Stimulated activated naive B cell treated with anti-CD40 and anti-IgM and Interleukin-4, amounts not matched to agents 10 μg/mL and 1 μg/mL and 100 μg/mL, for 72 hours (primary cell): Measurements from ENCODE around the gene RASSF9.

Source experiments
- ATAC-seq, 2 donors: fragments of 150-1000 bp; cut with Tn5 transposase; replicated peaks; 2 replicates each; pipeline ENCODE4 v1.10.0; 2021; ENCODE audit warnings: moderate library complexity in 1 of 2
- DNase-seq: peaks from one replicate; pipeline ENCODE4 v3.0.0; 2021
- H3K27ac Mint-ChIP-seq: one replicate; pipeline ENCODE4 v1.8.0; 2022; ENCODE audit warnings: mild to moderate bottlenecking, mixed read lengths
- H3K27me3 Mint-ChIP-seq, 2 donors: one replicate each; pipeline ENCODE4 v1.8.0; 2022; ENCODE audit warnings: mixed read lengths in 2 of 2
- H3K36me3 Mint-ChIP-seq, 2 donors: one replicate each; pipeline ENCODE4 v1.8.0; 2022; ENCODE audit warnings: mixed read lengths in 2 of 2, mild to moderate bottlenecking in 1 of 2
- H3K4me1 Mint-ChIP-seq, 2 donors: one replicate each; pipeline ENCODE4 v1.8.0; 2022; ENCODE audit warnings: mixed read lengths in 2 of 2, mild to moderate bottlenecking in 1 of 2
- H3K4me3 Mint-ChIP-seq, 2 donors: one replicate each; pipeline ENCODE4 v1.8.0; 2022; ENCODE audit warnings: mild to moderate bottlenecking in 2 of 2, mixed read lengths in 2 of 2, moderate library complexity in 1 of 2
- H3K9me3 Mint-ChIP-seq, 2 donors: one replicate each; pipeline ENCODE4 v1.8.0; 2022; ENCODE audit warnings: mixed read lengths in 2 of 2, mild to moderate bottlenecking in 1 of 2

RASSF9 gene

DNA sequence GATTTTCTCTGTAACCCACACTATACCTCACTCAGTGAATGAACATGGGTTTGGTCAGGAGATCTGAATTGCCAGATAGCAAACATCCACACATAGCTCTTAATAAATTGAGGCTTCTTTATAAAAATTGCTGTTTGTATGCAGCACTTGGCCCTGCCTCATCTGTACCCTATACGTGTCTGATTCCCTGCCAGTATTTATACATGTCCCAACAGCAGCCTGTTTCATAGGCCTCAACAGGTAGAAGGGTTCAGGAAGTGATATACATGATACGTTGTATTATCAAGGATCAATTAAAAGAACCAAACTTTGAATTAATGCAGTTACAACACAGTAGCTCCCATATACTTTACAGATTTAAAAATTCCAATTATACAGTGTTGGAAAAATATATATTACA lies 32.3 kb downstream of the RASSF9 start:
- Mint-ChIP-seq H3K27ac (no peak overlapping the region), H3K4me1 (no peaks in the 10 kb centered on the region), H3K36me3 (no peaks in the 10 kb centered on the region), H3K9me3 (no peaks in the 10 kb centered on the region), H3K27me3 (no peaks in the 10 kb centered on the region), H3K4me3 (no peak overlapping the region)
- ATAC-seq (no peak), DNase-seq (no peak)

DNA sequence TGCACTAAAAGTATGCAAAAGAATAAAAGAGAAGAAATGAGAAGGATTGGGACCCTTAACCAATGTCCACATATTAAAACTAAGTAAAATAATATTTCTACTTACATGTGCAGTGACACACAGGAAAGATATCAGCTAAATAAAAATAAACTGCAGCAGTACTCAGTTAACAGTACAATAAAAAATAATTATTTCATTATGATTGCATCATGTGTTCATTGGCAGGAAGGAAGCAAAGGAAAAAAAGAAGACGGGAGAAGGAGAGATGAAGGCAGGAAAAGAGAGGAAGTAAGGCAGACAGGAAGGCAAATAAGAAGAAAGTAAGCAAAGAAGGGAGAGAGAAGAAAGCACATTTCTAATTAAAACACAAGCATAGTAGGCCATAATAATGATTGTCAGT lies 33.0 kb downstream of the RASSF9 start:
- Mint-ChIP-seq H3K27ac (no peak overlapping the region), H3K9me3 (no peaks in the 10 kb centered on the region)
- ATAC-seq: no peak

DNA sequence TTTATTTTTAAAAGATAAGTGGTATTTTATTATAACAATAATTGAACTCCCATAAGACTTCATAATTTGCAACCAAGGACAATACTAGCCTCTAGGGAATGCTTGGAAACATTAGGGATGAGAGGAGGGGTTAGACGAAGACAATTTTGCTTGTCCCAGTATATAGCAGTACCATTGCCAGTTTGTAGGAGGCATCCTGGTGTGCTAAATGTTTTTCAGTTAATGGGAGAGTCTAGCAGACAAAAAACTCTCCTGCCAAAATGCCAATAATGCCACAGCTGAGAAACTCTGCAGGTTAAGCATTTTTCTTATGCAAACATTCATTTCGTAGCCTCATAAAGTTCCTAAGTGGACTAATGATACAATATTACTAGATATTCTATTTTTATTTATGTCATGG lies 38.1 kb downstream of the RASSF9 start:
- no peak for ATAC-seq
- Mint-ChIP-seq H3K4me3 (no peak overlapping the region), H3K27me3 (no peaks in the 10 kb centered on the region), H3K9me3 (no peaks in the 10 kb centered on the region), H3K27ac (no peak overlapping the region), H3K36me3 (no peaks in the 10 kb centered on the region), H3K4me1 (no peaks in the 10 kb centered on the region)
- DNase-seq: no peak

More for the DNA sequence above, 33.0 kb downstream of the RASSF9 start:
- DNase-seq: no peak
- no peaks in the 10 kb centered on the region for H3K4me1 Mint-ChIP-seq
- H3K4me3 Mint-ChIP-seq: no peak overlapping the region
- H3K36me3 Mint-ChIP-seq: no peaks in the 10 kb centered on the region
- H3K27me3 Mint-ChIP-seq: no peaks in the 10 kb centered on the region

DNA sequence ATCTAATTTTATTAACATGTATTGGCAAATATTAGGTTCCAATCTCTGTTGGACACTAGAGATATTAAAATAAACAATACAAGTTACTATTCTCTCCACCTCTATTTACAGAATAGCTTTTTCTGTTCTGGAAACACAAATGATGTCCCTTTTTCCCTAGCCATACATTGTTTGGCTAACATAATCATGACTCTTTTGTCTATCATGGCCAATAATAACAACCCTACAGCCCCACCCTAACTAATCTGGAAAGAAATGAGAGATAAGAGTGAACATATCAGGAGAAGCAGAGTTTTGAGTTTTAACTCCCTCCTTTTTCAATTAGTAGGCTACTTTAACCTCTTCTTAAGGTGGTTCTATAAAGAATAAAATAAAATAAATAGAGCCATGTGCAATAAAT lies 40.2 kb downstream of the RASSF9 start:
- DNase-seq (no peak), ATAC-seq (no peak)
- Mint-ChIP-seq H3K27me3 (no peaks in the 10 kb centered on the region), H3K36me3 (no peaks in the 10 kb centered on the region), H3K4me3 (no peak overlapping the region), H3K9me3 (no peaks in the 10 kb centered on the region), H3K4me1 (no peaks in the 10 kb centered on the region), H3K27ac (no peak overlapping the region)

DNA sequence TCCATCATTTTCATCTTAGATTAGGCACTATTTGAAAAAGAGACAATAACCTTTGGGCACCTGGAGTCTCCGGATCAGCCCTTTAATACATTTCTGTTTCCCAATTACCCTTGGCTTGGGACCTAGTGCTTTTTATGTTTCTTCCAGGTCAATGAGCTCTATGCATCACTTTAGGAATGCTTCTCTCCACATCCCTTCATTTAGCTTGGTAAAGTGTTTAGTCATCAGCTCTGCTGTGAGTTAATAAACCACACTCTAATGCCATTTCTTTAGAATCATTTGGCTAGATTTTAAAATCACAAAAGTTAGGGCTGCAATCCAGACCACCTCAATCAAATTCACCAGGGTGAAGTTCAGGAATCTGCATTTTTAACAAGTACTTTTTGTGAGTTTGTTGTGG lies 41.7 kb downstream of the RASSF9 start:
- no peaks in the 10 kb centered on the region for H3K4me1 Mint-ChIP-seq
- H3K36me3 Mint-ChIP-seq: no peaks in the 10 kb centered on the region
- DNase-seq (no peak), ATAC-seq (no peak)
- H3K9me3 Mint-ChIP-seq: no peaks in the 10 kb centered on the region
- no peak overlapping the region for H3K4me3 Mint-ChIP-seq
- no peak overlapping the region for H3K27ac Mint-ChIP-seq
- no peaks in the 10 kb centered on the region for H3K27me3 Mint-ChIP-seq

DNA sequence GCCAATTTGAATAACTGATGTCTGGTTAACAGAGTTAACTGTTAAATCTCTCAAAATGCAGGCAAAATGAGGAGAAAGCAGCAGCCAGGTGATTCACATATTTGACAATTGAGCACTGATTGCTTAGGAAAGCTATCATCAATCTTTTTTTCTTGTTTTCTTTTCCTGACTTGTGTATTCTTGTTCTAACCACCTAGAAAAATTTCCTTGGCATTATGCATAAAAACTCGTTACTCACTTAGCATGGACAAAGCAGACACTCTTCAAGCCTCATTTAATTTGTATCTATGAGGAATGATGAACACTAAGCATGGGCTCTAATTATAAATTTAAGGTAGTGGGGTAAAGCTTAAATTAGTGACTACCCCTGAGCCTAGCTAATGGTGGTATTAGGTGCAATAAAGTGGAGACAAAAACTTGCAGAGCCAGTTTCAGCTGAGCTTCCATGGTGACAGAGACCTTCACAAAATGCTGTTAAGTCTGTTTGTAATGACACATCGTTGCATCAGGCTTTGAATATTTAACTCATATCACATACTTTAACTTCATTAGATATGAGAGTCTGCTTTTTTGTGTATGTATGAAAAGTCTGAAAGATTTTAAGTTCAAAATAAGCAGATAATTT lies 52.0 kb downstream of the RASSF9 start:
- no peaks in the 10 kb centered on the region for H3K27me3 Mint-ChIP-seq
- no peak for ATAC-seq
- no peak overlapping the region for H3K27ac Mint-ChIP-seq
- no peaks in the 10 kb centered on the region for H3K4me1 Mint-ChIP-seq
- H3K4me3 Mint-ChIP-seq: no peak overlapping the region
- no peak for DNase-seq
- H3K36me3 Mint-ChIP-seq: no peaks in the 10 kb centered on the region
- peaks cover 0 to 3% of the 10 kb centered on the region in 2 donors for H3K9me3 Mint-ChIP-seq

DNA sequence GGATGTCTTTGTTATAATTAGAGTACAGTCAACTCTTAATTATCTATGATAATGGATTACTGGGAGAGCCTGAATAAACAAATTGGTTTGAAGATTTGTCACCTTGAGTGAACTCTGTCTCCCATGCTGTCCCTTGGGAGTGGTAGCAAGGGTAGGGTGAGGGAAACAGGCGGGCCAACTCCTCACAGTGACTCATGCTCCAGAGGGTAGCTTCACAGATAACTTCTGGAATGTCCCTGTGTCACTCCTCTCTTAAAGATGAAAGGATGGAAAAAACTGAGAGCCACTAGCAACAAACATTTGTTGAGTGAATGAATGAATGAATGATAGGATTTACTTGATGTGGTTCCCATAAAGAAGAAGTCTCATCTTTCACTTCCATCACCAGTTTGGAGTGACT lies 53.5 kb downstream of the RASSF9 start:
- no peaks in the 10 kb centered on the region for H3K36me3 Mint-ChIP-seq
- no peaks in the 10 kb centered on the region for H3K27me3 Mint-ChIP-seq
- DNase-seq (no peak), ATAC-seq (no peak)
- no peaks in the 10 kb centered on the region for H3K4me1 Mint-ChIP-seq
- H3K9me3 Mint-ChIP-seq: peaks cover 0 to 1% of the 10 kb centered on the region in 2 donors
- H3K4me3 Mint-ChIP-seq: no peak overlapping the region
- no peak overlapping the region for H3K27ac Mint-ChIP-seq

DNA sequence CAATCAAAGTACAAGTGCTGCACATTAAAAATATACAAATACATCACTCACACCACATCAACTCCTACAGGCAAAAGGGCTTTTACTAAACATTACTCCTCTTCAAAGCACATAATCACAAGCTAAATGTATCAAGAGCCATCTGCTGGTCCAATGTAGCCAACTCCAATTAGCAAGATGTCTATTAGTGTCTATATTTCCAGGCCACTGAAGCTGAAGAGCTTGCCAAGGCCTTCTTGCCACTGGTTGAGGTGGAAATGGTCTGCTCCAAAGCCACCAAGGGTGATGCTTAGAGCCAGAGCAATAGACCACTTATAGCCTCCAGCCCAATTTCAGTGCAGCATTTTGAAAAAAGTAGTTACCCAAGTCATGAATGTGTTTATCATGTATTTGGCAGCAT lies 54.4 kb downstream of the RASSF9 start:
- Mint-ChIP-seq H3K27me3 (no peaks in the 10 kb centered on the region), H3K36me3 (no peaks in the 10 kb centered on the region)

DNA sequence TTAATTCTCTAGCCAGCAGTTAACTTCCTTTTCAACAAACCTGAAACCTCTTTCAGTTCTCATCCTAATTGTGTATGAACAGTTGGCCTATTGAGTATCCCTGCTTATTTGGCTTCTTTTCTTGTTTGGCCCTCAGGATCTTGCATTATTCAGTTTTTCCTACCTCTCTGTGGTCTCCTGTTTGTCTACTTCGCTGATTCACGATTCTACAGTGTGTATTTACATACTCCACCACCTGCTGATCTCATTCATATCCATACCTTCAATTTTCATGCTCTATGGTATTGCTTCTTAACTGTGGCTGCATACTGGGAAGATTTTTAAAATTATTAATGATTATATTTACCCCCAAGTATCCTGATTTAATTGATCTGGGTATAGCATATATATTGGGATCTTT lies 56.4 kb downstream of the RASSF9 start:
- no peaks in the 10 kb centered on the region for H3K27me3 Mint-ChIP-seq
- no peaks in the 10 kb centered on the region for H3K36me3 Mint-ChIP-seq
- no peak overlapping the region for H3K4me3 Mint-ChIP-seq
- ATAC-seq (no peak), DNase-seq (no peak)
- H3K9me3 Mint-ChIP-seq: peaks cover 0 to 1% of the 10 kb centered on the region in 2 donors
- H3K4me1 Mint-ChIP-seq: no peaks in the 10 kb centered on the region
- H3K27ac Mint-ChIP-seq: no peak overlapping the region

More for the DNA sequence above, 54.4 kb downstream of the RASSF9 start:
- ATAC-seq: no peak
- peaks cover 0 to 1% of the 10 kb centered on the region in 2 donors for H3K9me3 Mint-ChIP-seq
- DNase-seq: no peak
- H3K4me1 Mint-ChIP-seq: no peaks in the 10 kb centered on the region
- H3K4me3 Mint-ChIP-seq: no peak overlapping the region
- no peak overlapping the region for H3K27ac Mint-ChIP-seq

DNA sequence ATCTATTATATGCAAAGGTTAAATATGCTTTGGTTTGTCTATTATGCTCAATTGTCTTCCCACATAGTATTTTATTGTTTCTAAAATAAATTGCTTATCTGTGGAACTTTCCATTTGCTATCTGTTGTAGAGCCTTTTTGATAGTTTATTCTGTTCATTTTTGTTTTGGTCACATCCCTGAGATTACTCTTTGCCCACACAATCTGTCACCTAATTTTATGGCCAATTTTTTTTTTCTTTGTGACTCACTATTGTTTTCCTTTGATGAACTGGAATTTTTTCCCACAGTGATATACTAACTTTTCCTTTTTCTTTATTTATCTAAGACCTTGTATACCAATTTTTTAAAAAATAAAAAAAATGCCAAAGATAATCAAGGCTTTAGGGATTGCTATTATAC lies 61.1 kb downstream of the RASSF9 start:
- ATAC-seq (no peak), DNase-seq (no peak)

DNA sequence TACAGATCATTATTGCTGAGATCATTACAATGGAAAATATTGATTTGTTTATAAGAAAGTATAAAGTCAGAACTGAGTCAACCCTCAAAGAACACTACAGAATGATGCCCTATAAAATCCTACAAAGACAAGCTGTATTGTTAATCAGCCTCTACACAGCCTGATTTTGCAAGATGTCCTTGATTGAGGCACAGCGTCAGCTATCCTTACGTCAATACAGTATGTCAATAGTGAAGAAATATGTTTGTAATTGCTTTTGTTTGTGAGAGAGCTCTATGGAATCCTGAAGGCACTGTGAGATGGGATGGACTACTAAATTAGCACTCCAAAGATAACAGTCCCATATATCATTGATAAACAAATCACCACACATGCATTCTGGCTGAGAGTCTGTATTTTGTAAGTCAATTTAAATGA lies 70.7 kb downstream of the RASSF9 start:
- Mint-ChIP-seq H3K4me1 (no peaks in the 10 kb centered on the region), H3K9me3 (peaks cover 0 to under 1% of the 10 kb centered on the region in 2 donors), H3K4me3 (no peak overlapping the region), H3K27me3 (no peaks in the 10 kb centered on the region), H3K36me3 (no peaks in the 10 kb centered on the region), H3K27ac (no peak overlapping the region)
- DNase-seq: no peak
- ATAC-seq: no peak

More for the DNA sequence above, 61.1 kb downstream of the RASSF9 start:
- Mint-ChIP-seq H3K27ac (no peak overlapping the region), H3K36me3 (no peaks in the 10 kb centered on the region), H3K4me3 (no peak overlapping the region), H3K9me3 (peaks cover 0 to 4% of the 10 kb centered on the region in 2 donors), H3K27me3 (no peaks in the 10 kb centered on the region), H3K4me1 (no peaks in the 10 kb centered on the region)

DNA sequence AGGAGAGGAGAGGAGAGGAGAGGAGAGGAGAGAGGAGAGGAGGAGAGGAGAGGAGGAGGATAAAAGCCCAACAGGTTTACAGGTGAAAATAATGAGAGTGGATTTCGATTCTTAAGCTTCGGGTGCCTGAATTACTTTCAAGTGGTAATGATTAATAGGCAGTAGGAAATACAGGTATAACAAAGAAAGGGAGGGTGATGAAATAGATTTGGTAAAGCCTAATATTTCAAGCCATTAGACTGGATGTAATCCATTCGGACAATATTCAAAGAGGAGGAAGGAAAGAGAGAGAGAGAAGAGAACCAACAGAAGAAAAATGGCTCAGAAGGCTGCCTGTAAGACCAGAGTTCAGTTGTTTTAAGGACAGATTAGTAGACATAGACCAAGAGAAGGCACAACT lies 76.6 kb downstream of the RASSF9 start:
- Mint-ChIP-seq H3K36me3 (no peaks in the 10 kb centered on the region), H3K4me3 (no peak overlapping the region), H3K9me3 (peaks cover 8 to 13% of the 10 kb centered on the region in 2 donors), H3K4me1 (no peaks in the 10 kb centered on the region), H3K27ac (no peak overlapping the region), H3K27me3 (no peaks in the 10 kb centered on the region)
- DNase-seq (no peak), ATAC-seq (no peak)

DNA sequence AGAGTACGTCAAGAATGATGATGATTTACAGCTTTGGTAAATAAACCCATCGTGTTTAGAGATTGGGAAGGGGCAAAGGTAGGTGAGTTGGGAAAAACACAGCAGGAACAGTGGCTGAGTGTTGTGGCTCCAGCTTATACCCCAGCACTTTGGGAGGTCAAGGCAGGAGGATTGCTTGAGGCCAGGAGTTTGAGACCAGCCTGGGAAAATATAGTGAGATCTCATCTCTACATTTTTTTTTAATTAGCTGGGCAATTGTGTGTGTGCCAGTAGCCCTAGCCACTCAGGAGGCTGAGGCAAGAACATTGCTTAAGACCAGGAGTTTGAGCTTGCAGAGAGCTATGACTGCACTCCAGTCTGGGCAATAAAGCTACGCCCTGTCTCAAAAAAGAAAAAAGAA lies 77.1 kb downstream of the RASSF9 start:
- Mint-ChIP-seq H3K9me3 (peaks cover 9 to 14% of the 10 kb centered on the region in 2 donors), H3K4me3 (no peak overlapping the region), H3K4me1 (no peaks in the 10 kb centered on the region), H3K27me3 (no peaks in the 10 kb centered on the region), H3K36me3 (no peaks in the 10 kb centered on the region), H3K27ac (no peak overlapping the region)
- no peak for DNase-seq
- ATAC-seq: no peak

DNA sequence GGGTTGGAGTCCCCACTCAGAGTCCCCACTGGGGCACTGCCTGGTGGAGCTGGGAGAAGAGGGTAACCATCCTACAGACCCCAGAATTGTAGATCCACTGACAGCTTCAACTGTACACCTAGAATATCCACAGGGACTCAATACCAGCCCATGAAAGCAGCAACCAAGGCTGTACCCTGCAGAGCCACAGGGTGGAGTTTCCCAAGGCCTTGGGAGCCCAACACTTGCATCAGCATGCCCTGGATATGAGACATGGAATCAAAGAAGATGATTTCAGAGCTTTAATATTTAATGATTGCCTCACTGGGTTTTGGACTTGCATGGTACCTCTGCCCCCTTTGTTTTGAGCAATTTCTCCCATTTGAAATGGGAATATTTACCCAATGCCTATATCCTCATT lies 80.4 kb downstream of the RASSF9 start:
- Mint-ChIP-seq H3K4me3 (no peak overlapping the region), H3K36me3 (no peaks in the 10 kb centered on the region), H3K27me3 (no peaks in the 10 kb centered on the region), H3K9me3 (peaks cover 9 to 14% of the 10 kb centered on the region in 2 donors), H3K4me1 (no peaks in the 10 kb centered on the region), H3K27ac (no peak overlapping the region)
- ATAC-seq: no peak
- DNase-seq: no peak
